GM20431 (cell line): ENCODE data around the gene DGCR8.

Experiments used
- in situ Hi-C: fragments of 300-500 bp; cut with MseI, MboI; formaldehyde crosslinking; loops from one replicate; pipeline ENCODE4 v1.15.0; 2020; ENCODE audit warnings: low sequenced_read_pairs; ENCODE audit not compliant: unreplicated experiment

DGCR8 gene

DNA sequence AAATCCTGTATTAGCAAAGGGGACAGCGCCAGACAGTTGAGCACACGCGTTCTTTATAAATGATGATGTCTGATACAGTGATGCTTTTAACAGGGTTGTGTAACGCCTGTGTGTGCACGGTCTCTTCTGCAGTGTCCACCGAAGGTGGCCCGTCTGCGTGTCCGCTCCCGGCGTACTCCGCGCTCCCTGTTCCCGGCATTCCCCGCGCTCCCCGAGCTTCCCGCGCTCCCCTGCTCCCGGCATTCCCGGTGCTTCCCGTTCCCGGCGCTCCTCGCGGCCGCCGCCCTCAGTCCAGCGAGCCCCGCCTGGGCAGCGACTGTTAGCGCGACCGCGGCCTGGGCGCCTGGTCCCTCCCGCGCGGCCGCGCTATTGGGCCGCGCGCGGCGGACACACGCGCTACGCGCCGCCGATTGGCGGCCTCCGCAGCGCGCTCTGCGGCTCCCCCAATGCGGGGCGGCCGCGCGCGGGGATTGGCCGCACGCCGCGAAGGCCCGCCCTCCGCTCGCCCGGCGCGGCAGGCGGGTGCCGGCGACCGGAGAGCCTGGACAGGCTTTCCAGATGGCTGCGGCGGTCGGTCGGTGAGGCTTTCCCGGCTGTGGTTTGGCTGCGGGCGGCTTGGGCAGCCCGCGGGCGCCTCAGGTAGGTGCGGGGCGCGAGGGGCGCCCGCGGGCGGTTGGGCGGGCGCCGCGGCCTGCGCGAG, at the start of gene DGCR8:
DGCR8 (plus strand) TSS at position 497 of the 700 bp plus-strand sequence. CDS start 5,723 bp downstream, outside the sequence.
- in situ Hi-C loops = no loop called here

DNA sequence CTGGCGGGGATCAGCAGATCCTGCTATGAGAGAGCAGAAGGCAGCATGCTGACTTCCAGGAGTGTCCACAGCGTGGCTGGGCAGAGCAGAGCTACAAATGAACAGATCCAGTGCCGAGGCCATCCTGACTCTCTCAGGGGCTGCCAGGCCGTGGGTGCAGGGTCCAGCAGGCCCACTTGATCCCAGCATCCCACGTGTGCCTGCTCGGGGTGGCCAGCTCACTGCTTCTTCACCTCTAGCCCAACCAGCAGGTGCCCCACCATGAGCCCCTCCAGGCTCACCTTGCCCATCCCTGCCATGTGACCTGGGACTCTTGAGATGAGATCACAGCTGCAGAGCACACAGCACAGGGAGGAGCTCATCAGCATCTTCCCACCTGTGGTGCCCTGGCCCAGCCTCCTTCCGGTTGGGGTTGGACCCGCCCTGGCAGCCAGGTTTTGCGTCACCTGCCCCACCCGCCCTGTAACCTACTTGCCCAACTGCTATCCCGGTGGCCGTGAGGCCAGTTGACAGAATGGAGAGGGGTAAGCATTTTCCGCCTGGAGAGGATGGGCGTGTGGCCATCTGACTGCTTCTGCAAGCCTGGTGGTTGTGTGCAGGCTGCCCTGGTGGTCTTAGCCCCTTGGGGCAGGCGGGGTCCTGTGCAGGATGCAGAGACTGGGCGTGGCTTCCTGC, 48.2 kb upstream of the DGCR8 start:
- in situ Hi-C loops = no loop called here

DNA sequence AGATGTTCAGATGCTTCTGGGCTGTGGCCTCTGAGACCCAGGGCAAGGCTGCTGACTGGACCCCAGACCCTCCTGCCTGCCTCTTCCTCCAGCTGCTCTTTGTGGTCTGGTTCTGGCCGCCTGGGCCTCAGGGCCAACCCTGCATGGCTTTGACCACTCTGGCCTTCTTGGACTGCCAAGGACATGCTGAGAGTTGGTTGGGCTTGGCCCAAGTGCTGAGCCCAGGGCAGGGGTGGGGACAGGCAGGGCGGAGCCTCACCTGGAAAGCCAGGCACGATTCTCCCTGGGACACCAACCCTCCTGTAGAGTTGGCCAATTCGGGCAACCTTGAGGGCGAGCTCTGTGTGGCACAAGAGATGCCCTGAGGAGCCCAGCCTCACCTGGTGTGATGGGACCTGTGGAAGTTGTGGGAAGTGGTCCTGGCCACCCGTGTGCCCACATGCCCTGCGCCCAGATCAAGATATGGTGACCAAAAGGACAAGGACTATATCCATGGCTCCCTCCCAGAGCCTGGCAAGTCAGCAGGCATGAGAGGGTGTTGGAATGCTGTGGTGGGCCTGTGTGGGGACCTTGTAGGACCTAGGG, 47.5 kb upstream of the DGCR8 start:
- in situ Hi-C loops = no loop called here

DNA sequence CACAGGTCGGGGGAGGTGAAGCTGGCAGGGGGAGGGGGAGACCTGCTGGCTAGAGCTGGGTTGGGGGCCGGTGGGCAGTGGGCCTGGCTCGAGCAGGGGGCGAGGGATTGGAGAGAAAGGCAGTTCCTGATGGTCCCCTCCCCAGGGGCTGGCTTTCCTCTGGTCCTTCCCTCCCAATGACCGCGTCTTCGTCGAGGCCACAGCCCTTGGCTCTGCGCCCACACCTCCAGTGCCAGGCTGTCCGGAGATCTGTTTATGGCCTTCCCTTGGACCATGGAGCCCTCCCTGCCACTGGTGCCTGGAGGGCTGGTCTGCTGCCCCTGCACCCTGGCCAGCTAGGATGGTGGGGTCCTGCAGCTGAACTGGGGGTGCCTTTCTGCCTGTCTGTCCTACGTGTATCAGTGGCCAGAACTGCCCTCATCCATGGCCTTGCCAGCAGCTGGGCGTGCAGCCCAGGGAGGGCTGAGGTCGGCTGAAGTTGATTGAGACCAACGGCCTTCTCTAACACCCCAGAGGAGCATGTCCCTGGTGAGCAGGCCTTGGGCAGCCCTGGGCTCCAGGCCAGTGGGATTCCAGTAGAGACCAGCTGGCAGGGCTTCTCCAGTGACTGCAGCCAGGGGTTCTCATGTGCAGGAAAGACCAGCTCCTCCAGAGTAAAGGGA, 46.9 kb upstream of the DGCR8 start:
- in situ Hi-C loops = no loop called here

DNA sequence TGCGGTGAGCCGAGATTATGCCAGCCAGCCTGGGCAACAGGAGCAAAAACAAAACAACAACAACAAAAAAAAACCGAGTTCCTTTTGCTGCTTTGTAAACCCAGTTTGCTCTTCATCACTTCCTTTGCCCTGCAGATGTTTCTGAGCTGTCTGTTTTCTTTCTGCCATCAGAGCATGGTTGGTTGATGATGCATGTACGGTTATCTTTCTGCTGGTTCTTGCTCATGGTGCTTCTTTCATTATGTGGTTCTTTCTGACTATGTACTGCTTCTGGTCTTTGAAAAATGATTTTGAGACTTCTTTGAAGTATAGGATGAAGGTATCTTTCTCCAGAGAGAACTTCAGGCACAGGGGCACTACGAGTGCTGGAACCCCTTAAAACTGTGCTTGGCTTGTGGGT, 45.9 kb upstream of the DGCR8 start:
- in situ Hi-C loops = no loop called here

DNA sequence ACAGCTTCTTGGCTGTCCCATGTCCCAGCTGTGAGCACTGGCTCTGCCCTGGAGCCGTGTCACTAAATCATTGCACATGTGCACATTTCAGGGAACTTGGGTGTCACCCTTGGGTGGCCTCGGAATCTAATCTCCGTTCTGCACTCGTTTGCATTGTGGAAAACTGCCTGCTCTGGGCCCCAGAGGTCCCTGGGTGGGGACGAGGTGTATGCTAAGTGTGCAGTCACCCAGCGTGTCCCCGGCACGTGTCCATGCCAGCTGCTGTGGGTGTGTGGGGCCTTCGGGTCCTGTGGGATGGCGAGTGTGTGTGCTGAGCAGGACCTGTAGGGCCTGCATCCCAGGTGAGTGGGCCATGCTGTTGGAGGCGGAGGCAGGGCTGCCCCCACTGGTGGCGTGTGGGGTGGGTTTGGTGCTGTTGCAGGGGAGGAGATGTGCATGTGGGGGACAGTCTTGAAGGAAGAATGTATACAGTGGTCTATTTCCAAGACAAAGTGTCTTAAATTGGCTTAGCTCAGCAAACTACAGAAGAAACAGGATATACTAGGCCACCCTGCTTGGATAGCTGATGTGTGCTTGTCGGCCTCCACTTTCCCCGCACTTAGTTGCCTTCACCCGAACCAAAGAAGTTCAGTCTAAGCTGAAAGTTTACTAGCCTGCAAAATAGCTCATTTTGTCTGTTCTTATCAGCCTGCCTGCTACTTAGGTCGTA, 44.5 kb upstream of the DGCR8 start:
- in situ Hi-C loops = no loop called here

DNA sequence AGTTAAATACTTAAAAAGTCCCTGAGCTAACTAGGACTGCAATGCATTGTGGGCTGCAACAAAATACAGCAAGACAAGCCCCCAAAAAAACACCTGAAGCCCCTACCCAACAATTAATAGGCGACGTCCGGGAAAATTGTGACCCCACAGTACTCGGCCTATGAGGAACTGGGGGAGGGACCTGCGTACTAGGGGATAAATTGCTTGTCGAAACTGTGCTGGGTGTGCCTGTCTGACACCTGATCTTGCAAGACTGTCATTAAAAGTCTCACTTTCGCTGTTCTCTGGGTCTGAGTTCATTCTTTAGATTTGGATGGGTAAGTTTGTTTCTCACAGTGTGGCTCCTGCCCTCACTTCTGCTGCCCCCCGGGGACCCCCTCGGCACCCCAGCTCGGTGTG, 44.0 kb upstream of the DGCR8 start:
- in situ Hi-C loops = no loop called here

DNA sequence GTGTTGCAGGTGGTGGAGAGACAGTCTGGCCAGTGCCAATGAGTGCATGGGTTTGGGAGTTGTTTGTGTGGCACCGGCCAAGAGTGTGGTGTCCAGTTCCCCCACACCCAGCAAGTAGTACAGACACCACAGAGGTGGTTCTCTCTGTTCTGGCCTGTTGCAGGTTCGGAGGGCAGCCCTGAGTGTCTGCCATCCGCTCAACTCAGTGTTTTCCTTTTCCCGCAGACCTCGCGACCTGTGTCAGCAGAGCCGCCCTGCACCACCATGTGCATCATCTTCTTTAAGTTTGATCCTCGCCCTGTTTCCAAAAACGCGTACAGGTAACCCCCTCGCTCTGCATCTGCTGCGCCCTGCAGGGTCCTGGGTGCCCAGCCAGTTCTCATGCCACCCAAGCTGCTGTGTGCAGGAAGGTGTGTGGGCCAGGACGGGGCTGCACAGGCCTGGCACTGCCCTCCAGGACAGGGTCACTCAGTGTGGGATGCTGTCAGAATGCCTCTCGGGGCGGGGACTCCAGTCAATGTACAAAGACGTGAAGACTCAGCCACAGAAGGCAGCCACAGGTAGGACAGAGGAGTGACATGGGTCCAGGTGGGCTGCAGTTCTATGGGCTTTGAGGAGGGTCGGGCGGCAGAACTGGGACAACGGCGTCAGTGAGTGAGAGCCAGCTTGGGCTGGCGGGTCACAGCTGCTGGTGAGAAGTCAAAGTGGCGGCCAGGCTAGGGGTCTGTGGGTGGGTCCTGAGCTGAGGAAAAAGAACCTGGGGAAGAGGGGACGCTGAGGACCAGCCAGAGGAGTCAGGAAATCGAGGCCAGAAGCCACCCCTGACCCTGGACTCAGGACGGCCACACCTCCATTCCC, 43.3 kb upstream of the DGCR8 start:
- in situ Hi-C loops = no loop called here

DNA sequence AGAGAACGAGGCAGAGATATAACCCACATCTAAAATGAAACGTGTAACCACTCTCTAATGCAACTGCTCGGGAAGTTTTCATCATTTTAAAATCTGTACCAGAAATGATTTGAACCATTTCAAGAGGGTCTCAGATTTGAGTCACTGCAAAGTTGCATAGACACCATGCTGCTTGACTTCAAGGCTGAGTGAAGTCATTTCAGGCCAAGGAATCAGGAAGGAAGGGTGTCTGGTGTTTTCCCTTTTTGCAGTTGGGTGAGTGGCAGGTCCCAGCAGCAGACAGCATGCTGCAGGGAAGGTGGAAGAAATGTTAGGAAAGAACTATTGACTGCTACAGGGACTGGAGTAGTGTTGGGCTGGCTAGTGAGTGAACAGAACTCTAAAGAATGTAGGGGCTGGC, 42.6 kb upstream of the DGCR8 start:
- in situ Hi-C loops = no loop called here

DNA sequence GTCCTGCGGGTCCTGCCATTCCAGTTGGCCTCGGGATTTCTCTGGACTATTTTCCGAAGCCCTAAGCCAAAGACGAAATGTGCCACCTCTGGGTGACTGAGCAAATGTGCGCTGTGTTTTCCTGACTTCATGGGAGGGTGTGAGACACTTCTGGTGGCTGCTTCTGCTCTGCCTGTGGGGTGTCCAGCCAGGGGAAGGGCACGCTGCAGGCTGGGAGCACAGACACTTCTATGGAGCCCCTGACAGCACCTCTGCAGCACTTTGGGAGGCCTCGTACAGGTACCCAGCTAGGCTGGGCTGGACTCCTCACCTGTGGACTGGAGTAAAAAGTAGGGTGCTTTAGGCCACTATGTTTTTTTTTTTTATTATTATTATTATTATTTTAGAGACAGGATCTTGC, 41.5 kb upstream of the DGCR8 start:
- in situ Hi-C loops = no loop called here

DNA sequence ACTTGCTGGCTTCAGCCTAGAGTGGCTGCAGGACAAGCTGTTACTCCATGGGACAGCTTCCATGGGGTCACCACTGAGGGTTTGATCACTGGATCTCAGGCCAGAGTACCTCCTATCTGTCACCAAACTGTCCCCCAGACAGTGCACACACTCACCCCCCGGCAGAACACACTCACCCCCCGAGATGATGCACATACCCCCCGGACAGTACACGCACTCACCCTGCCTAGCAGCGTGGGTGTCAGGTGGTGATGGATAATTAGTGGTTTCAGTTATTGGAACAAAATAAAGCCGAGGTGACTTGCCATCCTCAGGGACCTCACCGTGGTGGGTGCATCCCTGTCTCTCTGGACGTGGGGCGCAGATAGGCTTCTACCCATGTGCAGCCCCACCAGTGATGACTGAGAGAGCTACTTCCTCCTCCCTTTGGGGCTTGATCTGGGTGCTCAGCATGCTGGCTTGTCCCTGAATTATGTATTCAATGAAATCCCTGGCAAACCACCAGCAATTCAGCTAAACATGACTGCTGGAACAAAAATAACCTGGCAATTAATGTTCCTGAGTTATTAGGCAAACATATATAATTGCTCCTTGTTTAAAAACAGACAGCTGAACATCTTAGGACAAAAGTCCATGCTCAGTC, 40.2 kb upstream of the DGCR8 start:
- in situ Hi-C loops = no loop called here

DNA sequence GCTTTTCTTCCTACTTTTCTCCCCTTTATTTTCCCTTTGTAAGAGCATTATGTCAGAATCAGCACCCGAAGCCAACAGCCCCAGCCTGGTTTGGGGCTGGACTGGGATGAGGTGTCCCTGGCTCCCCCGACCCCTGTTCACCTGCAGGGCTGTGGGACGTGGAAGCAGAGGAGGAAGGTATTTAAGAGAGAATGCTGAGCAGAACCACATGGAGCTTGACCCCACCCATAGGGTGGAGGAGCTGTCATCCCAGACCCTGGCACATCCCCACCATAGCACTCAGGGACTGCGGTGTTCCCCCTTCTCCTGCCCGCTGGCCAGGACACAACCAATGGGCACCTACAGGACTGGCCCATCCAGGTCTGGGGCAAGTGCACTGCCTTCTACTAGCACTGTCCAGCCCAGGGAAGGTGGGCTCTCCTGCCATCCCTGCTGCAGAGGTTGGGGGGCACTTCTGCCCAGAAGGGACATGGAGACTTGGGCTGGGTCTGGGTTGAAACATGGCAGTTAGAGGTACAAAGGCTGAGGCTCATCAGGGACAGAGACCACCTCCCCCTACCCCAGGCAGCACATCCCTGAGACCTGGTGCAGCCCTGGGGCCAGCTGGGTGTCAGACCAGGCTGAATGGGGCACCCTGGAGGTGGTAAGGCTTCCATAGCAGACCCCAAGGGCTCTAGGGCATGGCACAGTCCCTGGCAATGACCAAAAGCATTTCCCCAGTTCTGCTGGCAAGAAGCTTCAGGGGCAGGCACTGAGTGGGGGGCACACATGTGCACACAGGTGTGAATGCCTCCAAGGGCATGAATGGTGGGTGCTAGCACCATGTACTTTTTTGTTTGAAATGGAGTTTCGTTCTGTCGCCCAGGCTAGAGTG, 39.5 kb upstream of the DGCR8 start:
- in situ Hi-C loops = no loop called here

DNA sequence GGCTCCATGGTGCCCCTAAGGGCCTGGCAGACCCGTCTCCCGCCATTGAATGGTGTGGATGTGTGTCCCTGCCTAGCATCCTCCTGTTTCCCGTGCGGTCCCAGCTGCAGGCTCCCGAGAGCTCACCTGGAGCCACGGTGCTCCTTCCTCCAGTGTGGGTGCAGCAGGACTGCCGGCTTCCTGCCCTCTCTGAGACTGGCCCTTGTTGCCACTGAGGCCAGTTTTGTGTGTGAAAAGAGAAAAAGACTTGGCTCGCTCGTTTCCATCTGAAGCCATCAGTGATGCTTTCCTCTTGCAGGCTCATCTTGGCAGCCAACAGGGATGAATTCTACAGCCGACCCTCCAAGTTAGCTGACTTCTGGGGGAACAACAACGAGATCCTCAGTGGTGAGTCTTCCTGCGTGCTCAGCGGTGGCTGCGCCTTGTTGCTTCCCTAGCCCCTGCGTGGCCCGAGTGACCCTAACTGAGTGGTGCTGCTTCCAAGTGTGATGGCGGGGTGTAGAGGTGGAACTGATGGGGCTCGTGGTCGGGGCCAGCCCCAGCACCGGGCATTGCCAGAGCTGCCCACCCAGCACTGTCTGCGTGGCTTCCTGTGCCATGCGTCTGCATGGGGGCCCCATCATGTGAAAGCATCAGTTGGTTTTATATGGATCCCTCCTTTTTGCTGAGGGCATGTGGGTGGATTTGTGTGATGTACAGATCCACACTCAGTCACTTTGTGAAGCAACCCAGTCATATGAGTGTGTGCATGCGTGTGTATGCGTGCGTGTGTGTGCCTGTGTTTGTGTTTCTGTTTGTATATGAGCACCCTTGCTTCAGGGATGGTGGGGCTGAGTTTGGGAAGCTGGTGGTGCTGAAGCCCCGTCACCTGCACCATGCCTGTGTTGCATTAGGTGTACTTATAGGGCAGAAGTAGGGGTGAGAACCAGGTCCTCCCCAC, 36.7 kb upstream of the DGCR8 start:
- in situ Hi-C loops = no loop called here

DNA sequence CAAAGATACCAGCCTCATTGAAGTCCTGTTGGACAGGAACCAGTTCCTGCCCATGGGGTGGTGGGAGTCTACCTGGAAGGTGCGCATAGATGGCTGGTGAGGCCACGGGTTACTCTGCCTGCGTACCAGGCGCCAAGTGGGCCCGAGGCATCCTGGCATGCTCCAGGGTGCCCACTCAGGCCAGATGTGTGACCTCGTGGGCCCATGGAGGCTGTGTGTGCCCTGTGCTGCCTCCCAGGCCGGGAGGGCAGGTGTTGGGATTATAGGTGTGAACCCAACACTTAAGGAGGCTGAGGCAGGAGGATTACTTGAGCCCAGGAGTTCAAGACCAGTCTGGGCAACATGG, 36.1 kb upstream of the DGCR8 start:
- in situ Hi-C loops = no loop called here

DNA sequence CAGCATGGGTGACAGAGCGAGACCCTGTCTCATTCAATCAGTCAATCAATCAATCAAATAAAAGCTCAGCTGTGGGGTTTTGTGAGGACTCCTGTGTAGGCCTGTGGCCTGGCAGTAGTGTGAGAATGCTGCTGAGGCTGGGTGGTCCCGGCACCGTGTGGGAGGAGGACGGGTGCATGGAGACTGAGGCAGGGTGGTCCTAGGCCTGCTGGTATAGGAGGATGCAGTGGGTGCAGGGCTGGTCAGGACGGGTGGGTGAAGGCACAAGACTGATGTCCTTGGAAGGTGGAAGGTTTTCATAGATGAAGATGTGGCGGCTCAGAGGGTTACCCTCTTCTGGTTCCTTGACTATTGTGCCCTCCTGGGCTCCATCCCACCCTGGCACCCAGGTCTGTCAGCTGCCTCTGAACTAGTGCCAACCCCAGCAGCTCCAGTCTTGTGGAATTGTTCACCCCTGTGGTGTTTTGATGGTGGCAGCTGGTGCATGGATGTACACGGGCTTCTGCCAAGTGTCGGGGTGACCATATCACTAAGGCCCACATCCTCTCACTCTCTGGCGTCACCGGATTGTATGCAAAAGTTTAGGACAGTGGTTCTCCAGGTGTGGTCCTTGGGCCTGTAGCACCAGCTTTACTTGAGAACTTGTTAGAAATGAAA, 35.4 kb upstream of the DGCR8 start:
- in situ Hi-C loops = no loop called here

DNA sequence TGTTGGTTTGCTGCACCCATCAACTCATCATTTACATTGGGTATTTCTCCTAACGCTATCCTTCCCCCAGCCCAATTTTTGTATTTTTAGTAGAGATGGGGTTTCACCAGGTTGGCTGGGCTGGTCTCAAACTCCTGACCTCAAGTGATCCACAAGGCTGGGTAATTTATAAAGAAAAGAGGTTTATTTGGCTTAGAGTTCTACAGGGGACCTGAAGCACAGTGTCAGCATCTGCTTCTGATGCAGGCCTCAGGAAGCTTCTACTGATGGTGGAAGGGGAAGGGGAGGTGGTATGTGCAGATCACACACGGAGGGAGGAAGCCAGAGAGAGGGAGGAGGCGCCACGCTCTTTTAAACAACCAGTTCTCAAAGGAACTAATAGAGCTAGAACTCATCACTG, 33.3 kb upstream of the DGCR8 start:
- in situ Hi-C loops = no loop called here

DNA sequence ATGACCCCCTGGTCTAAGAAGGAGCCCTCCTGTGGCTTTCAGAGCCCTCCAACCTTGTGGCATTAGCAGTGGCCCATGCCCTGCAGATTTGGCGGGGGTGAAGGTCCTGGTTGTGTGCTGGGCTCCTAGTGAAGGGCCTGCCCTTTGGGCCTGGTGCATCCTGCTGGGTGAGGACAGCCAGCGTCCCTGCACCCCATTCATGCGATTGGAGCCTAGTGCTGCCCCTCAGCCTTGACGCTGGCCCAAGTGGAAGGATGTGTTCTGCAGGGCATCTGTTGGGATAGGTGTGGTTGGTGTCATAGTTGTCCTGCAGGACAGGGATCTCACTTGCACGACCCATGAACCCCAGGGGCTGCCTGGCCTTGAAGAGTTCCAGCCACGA, 28.1 kb upstream of the DGCR8 start:
- in situ Hi-C loops = no loop called here
